MM.1S (cell line): ENCODE measurements around the gene MYO10.

ENCODE experiments used
- CTCF ChIP-seq: fragments of 300-600 bp; sonication (generic); IDR thresholded peaks from 2 replicates; pipeline ENCODE4 v1.5.1; 2016; ENCODE audit warnings: antibody characterized with exemption, low read length, mixed read lengths
- EZH2 ChIP-seq: fragments of 300-600 bp; sonication (generic); optimal IDR thresholded peaks from 2 replicates; pipeline ENCODE3; 2017; ENCODE audit warnings: low read depth, mild to moderate bottlenecking, antibody characterized with exemption, low read length, mixed read lengths
- EZH2phosphoT487 ChIP-seq: fragments of 300-600 bp; sonication (generic); IDR thresholded peaks from 2 replicates; pipeline ENCODE4 v1.6.1; 2018; ENCODE audit warnings: antibody characterized with exemption, low read length

GRCh38 chr5:16886793-16887345, 49.2 kb downstream of the MYO10 start:
- TF ChIP-seq EZH2phosphoT487 (no peak), CTCF (no peak), EZH2 (no peak)
